ENCODE results near the gene ARHGEF37.
A peak's percentile ranks its signal among the peaks of the same experiment; 100 is the strongest.
"Not testable (repeated sequence)": the region's sequence is repeated elsewhere in the genome, so short reads cannot be mapped to it uniquely, and the experiment has no call there.

ARHGEF37 gene

GRCh38 chr5:149572170-149572569, 9.1 kb upstream of the ARHGEF37 start:
- no peak for DNase-seq

GRCh38 chr5:149572576-149573231, 8.6 kb upstream of the ARHGEF37 start:
- DNase-seq, result no peak

GRCh38 chr5:149575131-149575530, 6.2 kb upstream of the ARHGEF37 start:
- DNase-seq, result no peak

- DNase-seq, result no peak
These were observed 5.3 kb upstream of the ARHGEF37 start for GRCh38 chr5:149576021-149576420.

- no peak for DNase-seq
These were observed 2.4 kb upstream of the ARHGEF37 start for GRCh38 chr5:149578896-149579295.

- DNase-seq, result peak; percentile 66
These were observed 498 bp upstream of the ARHGEF37 start for GRCh38 chr5:149580808-149581191.

- DNase-seq, result peak; percentile 36
These were observed 852 bp downstream of the ARHGEF37 start for GRCh38 chr5:149581931-149582768.

- peak; percentile 68 for DNase-seq
These were observed 2.1 kb downstream of the ARHGEF37 start for GRCh38 chr5:149583394-149583793.

- DNase-seq, result peak; percentile 21
These were observed 2.8 kb downstream of the ARHGEF37 start for GRCh38 chr5:149584121-149584520.

- no peak for DNase-seq
These were observed 4.6 kb downstream of the ARHGEF37 start for GRCh38 chr5:149585910-149586309.

- DNase-seq, result no peak
These were observed 5.5 kb downstream of the ARHGEF37 start for GRCh38 chr5:149586708-149587318.

GRCh38 chr5:149588936-149589335, 7.6 kb downstream of the ARHGEF37 start:
- DNase-seq, result no peak

- no peak for DNase-seq
These were observed 12.1 kb downstream of the ARHGEF37 start for GRCh38 chr5:149593370-149593769.

GRCh38 chr5:149594206-149594895, 13.1 kb downstream of the ARHGEF37 start:
- DNase-seq, result no peak

- not testable (repeated sequence) for DNase-seq
These were observed 13.8 kb downstream of the ARHGEF37 start for GRCh38 chr5:149595105-149595504.

GRCh38 chr5:149596712-149597111, 15.4 kb downstream of the ARHGEF37 start:
- no peak for DNase-seq

- DNase-seq, result no peak
These were observed 16.3 kb downstream of the ARHGEF37 start for GRCh38 chr5:149597618-149598017.

- DNase-seq, result not testable (repeated sequence)
These were observed 16.9 kb downstream of the ARHGEF37 start for GRCh38 chr5:149598234-149598633.

- DNase-seq, result no peak
These were observed 17.7 kb downstream of the ARHGEF37 start for GRCh38 chr5:149598966-149599365.

- no peak for DNase-seq
These were observed 18.1 kb downstream of the ARHGEF37 start for GRCh38 chr5:149599375-149599774.

GRCh38 chr5:149600932-149601331, 19.6 kb downstream of the ARHGEF37 start:
- DNase-seq, result no peak

GRCh38 chr5:149603210-149603609, 21.9 kb downstream of the ARHGEF37 start:
- DNase-seq, result no peak

- no peak for DNase-seq
These were observed 22.6 kb downstream of the ARHGEF37 start for GRCh38 chr5:149603920-149604319.

Measured in midbrain (tissue), 1 donor.